ENCODE data around the gene TYMP.
A peak's percentile ranks its signal among the peaks of the same experiment; 100 is the strongest.

The TYMP gene, protein sequence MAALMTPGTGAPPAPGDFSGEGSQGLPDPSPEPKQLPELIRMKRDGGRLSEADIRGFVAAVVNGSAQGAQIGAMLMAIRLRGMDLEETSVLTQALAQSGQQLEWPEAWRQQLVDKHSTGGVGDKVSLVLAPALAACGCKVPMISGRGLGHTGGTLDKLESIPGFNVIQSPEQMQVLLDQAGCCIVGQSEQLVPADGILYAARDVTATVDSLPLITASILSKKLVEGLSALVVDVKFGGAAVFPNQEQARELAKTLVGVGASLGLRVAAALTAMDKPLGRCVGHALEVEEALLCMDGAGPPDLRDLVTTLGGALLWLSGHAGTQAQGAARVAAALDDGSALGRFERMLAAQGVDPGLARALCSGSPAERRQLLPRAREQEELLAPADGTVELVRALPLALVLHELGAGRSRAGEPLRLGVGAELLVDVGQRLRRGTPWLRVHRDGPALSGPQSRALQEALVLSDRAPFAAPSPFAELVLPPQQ

DNA sequence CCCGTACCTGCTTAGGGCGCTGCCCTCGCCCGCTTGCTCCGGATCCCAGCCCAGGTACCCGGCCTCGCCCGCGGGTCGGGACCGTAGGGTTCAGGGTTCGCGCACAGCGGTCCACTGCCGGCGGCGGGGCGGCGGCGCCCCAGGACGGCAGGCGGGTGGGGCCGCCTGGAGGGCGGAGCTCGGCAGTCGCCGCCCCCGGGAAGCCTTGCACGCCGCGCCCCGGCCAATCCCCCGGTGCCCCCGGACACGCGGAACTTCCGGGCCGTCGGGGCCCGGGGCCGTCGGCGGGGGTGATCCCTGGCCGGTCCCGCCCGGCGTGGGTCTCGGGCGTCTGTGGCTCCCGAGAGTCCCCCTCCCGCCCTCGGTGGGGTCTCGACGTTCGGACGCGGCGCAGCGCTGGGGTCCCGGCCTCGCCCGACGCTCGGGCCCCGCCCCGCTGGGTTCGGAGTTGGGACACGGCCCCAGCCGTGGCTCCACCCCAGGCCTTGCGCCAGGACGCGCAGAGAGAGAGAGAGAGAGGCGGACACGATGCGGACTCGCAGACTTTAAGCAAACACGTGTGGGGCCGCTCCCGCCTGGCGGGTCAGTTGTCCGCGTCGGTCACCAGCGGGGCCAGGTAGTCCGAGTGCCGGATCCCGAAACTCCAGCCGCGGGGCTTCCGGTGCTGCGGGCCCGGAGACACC, at the start of gene TYMP:
TYMP (minus strand) TSS at position 116 of the 683 bp plus-strand sequence. CDS start 303 bp downstream, outside the sequence.
- peak in 1 of 2 donors; percentile 61 for DNase-seq (ENCODE audit: low read depth in 1 of 2, low spot score in 1 of 2)

DNA sequence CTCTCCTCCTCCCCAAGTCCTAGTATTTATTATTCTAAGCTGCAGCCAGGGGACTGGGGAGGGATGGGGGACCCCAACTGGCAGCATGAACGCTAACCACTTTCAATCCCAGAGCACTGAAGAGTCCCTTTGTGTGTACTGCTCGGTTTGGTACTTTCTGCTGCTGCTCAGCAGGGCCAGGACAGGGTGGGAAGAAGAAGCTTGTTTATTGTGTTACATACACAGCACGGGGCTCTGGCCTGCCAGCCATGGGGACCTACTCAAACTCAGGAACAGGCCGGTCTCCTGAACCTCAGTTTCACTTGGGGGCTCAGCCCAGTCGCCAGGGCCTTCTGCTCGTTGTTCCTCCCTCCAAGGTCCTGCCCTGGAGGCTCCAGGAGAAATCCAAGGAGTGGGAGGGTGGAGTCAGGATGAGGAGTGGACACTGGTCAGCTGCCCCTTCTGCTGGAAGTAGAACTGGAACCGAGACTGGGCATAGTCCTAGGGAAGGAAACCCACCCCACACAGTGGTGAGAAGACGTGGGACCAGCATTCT, 49.0 kb upstream of the TYMP start:
- DNase-seq (ENCODE audit: low read depth in 1 of 2, low spot score in 1 of 2) = no peak

DNA sequence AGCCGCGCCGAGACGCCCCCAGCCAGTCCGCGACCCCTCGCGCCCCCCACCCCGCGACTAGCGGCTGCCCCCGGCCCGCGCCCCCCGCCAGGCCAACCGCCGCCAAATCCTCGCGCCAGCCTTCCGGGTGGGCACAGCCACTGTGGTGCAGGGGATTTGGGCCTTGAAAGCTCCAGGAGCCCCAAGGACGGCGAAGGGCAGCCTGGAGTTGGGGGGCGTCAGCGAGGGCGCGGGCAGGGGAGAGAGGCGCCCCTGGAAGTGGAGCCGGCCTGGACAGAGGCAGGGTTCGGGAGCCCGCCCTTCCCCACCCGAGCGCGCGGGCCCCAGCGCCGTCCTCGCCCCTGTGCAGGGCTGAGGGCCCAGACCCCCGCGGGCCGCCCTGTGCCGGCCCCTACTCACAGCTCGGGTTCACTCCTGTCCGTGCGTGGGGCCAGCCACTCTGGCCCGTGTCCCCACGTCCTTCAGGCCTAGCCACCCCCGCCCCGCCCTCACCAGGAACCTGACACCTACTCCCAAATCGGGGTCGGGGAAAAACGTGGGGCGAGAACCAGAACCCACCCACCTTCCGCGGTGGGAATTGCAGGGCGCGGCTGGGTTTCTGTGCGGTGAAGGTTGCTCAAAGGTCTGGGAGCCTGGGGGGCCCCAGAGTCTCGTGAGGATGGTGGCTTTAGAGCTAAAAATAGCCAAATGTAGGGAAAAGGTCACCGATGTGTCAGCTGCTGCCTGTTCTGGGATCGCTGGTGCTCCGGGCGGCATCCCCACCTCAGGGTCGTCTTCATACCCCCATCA, 48.4 kb upstream of the TYMP start, which contains the start of gene CPT1B:
CPT1B (minus strand) TSS at position 441 of the 789 bp plus-strand sequence. CDS start 512 bp downstream, outside the sequence.
- no peak for DNase-seq (ENCODE audit: low read depth in 1 of 2, low spot score in 1 of 2)

DNA sequence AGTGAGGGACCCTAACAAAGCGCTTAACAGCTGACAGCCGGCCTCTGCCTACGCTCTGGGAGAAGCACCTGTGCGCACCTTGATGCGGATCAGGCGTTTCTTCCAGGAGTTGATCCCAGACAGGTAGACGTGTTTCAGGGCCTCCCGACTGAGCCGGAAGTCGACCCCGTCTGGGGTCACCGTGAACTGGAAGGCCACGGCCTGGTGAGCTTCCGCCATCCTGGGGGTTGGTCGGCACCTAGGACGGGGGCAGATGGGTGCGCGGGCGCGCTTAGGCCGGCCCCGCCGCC, 47.8 kb upstream of the TYMP start:
- no peak for DNase-seq (ENCODE audit: low read depth in 1 of 2, low spot score in 1 of 2)

DNA sequence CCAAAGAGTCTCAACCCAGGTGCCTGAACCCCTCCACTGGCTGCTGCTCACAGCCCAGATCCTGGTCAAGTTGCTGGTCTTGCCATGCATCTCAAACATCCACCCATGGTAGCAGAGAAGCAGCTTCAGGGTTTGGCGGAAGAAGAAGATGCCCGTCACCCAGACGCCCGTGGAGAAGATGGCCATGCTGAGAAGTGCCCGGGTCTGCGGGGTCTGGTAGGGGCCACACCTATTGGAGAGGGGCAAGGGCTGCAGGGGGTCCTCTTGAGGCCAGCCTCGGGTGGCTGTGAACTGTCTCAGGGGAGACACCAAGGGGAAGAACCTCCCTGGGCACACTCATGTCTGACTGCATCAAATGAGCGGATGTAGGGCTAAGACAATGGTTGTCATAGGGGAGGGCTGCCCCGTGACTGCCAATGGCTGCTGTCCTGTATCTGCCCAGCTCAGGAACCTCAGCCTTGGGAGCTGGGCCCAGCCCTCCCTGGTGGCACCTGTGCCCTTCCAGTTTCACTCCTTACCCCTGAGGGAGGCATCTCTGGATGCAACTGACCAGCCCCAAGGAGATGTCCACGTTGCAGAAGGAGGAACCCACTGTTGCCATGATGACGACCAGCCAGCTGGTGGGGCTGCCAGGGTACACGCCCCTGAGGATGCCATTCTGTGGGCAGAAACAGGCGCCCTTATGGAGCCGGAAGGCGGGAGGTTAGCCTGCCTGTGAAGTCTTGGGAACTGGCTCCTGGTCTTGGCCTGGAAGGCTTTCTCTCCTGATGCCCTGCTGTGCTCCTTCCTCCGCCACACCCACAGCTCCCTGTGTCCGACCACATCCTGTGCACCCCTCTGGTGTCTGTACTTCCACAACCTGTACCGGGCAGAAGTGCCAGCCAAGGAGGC, 47.2 kb upstream of the TYMP start:
- DNase-seq (ENCODE audit: low read depth in 1 of 2, low spot score in 1 of 2) = no peak

DNA sequence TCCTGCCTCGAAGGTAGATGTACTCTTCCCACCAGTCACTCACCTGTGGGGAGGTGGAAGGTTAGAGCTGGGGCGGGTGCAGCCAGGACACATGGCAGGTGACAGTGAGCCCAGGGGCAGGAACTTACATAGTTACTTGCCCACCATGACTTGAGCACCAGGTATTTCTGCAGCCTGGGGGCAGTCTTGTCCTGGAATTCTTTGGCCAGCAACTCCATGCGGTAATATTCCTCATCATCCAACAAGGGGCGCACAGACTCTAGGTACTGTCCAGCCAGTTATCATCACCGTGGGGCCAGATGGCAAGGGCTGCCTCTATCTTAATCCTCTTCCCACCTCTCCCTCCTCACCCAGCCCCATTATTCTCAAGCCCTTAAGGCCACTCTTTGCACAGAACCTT, 46.3 kb upstream of the TYMP start:
- DNase-seq (ENCODE audit: low read depth in 1 of 2, low spot score in 1 of 2) = no peak

DNA sequence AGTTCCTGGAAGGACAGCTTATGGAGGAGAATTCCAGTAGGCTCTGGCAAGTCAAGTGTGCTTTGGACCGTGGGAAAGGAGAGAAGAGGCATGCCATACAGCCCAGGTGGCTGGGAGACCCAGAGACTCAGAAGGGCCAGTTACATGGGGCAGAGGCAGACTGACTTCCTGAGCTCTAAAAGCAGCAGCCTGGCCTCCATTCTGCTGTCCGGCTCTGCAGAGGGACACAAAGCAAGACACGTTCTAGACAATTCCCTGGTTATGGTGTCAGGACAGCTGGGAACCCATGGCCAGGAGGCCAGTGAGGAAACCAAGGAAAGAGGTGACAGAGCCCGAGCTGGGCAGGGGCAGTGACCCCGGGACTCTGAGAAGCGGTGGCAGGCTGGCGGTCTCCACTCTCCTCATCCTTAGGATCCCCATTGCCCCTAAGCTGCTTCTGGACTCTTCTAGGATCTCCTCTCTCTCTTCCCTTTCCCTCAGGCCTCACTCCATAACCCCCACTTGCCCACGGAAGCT, 45.7 kb upstream of the TYMP start:
- no peak for DNase-seq (ENCODE audit: low read depth in 1 of 2, low spot score in 1 of 2)

DNA sequence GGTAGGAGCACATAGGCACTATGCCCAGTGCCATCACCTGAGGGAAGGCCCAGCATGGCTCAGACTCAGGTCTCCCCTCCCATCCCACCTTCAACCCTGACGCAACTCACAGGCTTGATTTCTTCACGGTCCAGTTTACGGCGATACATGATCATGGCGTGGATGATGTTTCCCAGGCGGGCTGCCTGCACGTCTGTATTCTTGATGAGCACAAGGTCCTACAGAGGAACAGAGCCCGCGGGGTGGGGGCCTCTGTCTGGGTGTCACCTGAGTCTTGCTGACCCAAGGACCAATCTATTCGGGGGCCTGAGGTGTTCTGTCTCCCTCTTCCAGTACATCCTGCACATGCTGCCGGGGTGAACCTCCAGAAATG, 44.6 kb upstream of the TYMP start:
- DNase-seq (ENCODE audit: low read depth in 1 of 2, low spot score in 1 of 2) = no peak

DNA sequence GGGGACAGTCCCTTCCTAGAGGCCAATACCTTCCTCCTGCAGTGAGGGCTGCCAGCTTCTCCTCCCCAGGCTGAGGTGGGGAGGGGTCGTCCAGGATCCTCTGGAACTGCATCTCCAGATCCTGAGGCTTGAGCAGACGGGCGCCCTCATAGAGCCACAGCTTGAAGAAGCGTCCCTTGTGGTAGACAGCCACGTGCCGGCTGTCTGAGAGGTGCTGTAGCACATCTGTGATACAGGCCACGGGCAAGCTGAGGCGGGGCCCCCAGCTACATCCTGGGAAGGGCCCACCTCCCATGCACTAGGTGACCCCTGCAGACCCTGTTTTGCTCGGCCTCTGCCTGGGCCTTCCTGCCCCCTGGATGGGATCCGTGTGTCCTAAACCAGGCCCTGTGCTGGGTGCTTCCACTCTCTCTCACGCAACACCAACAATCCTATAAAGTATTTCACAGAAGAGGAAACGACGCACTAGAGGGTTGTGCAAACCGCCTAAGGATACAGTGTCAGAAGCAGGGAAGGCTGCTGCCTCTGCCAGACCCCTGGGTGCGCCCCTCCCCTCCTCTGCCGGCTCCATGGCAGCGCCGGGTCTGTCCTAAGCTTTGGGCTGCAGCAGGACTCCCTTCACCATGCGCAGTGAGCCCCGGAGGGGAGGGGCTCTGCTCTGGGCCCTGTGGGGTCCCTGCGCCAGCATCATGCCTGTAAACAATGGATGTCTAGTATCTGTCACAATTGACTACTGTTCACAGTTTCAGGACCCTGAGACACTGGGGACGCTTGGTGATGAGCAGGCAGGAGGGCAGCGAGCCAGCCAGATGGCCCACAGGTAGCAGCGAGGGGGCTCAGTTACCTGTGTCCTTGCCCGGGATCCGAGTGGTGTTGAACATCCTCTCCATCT, 43.9 kb upstream of the TYMP start:
- DNase-seq (ENCODE audit: low read depth in 1 of 2, low spot score in 1 of 2) = no peak

DNA sequence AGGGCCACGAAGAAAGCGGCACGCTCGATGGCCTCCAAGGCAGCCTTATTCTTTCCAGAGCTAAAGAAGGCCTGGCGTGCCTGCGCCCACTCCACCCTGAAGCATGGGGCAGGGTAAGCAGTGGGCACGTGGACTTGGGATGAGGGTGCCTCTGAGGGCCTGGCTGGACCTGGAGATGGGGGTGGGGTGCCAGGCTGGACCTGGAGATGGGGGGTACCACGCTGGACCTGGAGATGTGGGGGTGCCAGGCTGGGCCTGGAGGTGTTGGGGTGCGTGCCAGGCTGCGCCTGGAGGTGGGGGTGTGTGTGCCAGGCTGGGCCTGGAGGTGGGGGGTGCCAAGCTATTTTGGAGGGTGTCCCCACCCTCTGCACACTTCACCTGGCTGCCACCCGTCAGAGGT, 43.2 kb upstream of the TYMP start:
- DNase-seq (ENCODE audit: low read depth in 1 of 2, low spot score in 1 of 2) = no peak

DNA sequence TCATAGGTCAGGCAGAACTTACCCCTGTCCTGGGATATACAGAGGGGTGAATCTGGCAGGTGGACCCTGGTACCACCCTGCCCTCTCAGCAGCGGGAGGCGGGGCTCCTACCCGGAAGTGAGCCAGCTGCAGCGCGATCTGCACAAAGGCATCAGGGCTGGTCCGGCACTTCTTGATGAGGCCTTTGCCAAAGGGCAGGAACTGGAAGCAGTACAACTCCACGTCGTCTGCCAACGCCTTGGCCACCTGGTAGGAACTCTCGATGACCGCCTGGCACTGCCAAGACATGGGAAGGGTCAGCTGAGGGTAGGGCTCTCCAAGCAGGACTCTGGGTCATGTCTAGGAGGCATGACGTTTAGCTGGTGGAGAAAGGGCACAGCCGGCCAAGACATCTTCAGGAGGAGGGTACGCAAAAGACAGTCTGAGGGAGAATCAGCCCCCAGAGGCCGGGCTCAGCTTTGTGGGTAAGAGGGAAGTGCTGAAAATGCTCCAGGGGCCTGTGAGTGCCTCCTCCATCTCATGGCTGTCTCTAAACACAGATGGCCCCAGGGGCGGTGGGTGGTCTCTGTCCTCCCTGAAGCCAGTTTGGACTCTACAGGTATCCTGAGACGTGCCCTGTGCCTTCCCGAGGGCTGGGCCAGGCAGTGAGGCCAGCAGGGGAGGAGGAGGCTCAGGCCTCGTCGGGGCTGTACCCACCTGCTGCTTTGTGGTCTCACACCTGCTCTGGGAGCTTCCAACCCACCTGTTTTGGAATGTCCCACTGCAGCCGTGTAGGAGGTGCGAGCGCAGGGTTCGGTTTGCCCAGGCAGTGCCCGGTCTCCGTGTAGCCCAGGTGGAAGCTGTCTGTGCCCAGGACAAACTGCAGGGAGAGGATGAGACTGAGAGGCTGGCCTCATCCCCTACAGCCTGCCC, 41.7 kb upstream of the TYMP start:
- DNase-seq (ENCODE audit: low read depth in 1 of 2, low spot score in 1 of 2) = no peak

DNA sequence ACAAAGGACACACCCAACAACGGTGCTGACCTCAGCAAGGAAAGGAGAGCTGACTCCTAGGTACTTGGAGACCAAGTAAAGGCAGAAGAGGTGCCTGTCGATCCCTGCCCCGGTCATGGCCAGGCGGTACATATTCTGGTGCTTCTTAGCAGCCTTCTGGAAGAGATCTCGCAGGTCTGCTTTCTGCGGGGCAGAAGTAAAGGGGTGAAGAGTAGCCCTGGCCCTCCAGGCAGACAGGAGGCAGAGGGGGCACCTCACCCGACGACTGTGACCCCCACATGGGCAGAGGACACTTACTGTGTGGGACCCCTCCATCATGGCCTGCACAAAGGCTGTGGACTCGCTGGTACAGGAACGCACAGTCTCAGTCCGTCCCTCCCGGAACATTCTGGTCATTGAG, 41.0 kb upstream of the TYMP start:
- no peak for DNase-seq (ENCODE audit: low read depth in 1 of 2, low spot score in 1 of 2)

DNA sequence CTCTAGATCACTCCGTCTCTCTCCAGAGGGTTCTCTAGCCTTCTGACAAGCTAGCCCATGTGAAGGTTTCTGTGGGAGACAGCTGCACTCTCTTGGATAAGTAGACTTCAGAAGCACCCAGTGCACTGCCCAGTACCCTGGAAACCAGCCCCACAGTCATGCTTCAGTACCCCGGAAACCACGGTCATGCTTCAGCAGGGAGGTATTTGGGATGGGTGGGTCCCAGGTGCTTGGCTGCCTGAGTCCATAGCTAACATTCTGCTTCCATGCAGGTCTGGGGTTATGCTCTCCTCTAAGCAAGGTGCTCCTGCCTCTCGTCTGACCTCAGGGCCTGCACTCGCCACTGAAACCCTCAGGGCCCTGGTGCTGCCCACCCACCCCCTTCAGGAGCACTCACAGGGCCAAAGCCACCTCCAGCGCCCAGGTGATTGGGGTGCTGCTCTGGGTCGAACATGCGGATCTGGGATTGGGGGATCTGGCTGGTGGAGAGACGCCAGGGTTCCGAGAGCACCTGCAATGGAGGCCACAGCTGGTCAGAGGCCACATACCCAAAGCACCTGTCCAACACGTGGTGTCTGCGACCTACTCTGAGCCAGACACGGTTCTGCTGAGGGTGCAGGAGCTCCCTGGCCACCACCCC, 40.2 kb upstream of the TYMP start:
- no peak for DNase-seq (ENCODE audit: low read depth in 1 of 2, low spot score in 1 of 2)

DNA sequence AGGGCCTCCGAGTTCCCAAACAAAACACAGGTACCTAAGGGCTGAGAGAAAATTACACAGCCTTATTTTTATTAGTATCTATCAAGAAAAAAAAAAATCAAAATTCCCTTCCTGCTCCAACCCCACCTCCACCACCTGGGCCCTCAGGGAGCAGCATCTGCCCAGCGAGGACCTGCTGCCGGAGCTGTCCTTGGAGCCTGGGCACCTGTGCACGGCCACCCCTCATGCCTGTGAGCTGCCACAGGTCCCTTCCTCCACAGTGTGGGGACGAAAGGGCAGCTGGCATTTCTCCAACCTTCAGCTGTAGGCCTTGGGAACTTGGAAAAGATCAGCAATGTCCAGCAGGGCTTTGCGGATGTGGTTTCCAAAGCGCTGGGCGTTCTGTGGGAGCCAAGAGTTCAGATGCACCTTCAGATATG, 39.2 kb upstream of the TYMP start:
- no peak for DNase-seq (ENCODE audit: low read depth in 1 of 2, low spot score in 1 of 2)

DNA sequence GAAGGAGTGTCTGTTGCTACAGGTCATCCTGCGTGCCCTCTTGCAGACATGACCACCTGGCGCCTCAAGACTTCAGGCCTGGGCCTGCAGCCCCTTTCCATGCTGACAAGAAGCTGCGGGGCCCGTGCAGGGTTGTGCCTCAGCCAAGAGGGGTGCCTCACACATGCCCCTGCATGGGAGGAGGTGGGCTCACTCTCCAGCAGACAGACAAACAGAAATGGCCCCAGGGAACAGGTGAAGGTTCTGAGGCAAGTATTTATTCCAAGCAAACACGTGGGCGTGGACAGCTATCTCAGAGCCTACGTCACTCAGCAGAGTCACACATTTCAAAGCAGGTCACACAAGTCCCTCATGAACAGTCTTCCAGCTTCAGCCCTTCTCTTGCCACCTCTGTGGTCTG, 38.8 kb upstream of the TYMP start:
- no peak for DNase-seq (ENCODE audit: low read depth in 1 of 2, low spot score in 1 of 2)

DNA sequence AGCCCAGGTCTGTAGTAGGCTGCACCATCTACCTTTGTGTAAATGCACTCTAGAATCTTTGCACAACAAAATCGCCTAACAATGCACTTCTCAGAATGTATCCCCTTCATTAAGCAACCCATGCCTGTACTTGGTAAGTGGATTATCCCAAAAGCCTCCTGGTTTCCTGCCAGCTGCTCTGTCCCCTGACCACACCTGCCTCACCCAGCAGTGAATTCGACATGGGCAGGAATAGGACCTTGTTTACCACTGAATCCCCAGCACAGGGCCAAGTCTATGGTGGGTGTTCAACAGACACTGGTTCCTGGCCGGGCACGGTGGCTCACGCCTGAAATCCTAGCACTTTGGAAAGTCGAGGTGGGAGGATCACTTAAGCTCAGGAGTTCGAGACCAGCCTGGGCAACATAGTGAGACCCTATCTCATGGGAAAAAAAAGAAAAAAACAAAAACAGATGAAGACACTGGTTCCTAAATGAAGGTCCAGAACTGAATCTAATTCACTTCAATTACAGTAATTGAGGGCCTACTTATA, 38.0 kb upstream of the TYMP start:
- DNase-seq (ENCODE audit: low read depth in 1 of 2, low spot score in 1 of 2) = no peak

DNA sequence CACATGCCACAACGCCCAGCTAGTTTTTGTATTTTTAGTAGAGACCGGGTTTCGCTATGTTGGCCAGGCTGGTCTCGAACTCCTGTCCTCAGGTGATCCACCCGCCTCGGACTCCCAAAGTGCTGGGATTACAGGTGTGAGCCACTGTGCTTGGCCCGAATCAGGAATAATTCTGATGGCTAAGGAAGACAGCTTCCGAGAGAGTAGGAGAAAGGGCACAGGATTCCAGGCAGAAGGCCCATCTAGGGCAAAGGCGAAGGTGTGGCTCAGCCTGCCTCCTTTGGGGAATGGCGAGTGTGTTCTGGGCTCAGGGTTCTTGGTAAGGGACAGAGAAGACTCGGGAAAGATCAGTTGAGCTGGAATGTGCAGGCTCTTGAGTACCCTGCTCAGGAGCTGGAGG, 34.5 kb upstream of the TYMP start:
- DNase-seq (ENCODE audit: low read depth in 1 of 2, low spot score in 1 of 2) = no peak

All from activated T-helper 1 cell treated with anti-CD3 and anti-CD28 coated beads, Interleukin-2, amount 50 U/mL, for 16 hours (primary cell).